Brain pericyte (primary cell): ENCODE data around the gene ACD.
"Not testable (repeated sequence)": the region's sequence is repeated elsewhere in the genome, so short reads cannot be mapped to it uniquely, and the experiment has no call there.

Experiments used
- DNase-seq: peaks from one replicate; pipeline ENCODE4 v3.0.0-alpha.2; 2012; ENCODE audit warnings: low read depth, low spot score

The ACD gene

DNA sequence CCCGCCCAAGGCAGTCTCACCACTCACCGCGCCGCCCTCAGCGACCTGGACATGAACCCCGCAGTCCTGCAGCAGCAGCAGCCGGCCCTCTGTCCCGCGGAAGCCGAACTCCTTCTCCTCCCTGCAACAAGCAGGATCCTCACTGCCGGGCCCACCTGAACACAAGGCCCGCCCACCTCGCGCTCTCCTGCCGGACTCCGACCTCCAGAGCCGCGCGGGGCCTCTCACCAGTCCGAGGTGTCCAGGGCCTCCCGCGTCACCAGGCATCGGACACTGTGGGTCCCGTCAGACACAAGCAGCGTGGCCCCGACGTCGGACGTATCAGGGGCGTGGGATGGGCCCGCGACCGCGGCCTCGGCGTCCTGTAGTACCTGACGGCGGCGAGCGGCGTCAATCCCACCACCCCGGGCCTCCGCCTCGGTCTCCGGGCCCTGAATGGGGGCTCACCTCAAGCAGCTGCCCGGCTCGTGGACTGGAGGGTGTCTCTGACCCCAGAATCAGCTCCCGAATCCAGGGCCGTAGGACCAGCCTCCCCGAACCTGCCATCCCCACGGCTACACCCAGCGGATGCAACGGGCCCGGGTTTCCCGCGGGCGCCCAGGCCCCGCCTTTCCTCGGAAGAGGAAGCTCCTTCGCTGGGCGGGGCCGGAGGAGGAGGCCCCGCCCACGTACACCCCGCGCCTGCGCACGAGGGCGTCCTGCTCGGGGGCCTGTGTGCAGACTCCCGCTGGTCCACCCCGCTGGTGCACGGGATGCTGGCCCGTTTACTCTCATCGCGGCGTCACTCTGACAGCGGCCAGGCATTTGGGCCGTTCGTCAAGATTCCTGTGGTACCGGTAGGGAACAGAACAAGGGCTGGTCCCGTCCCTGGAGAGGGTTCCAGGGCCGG lies at the start of gene ACD:
Gene ACD, minus strand, starts transcription at position 586 of the 889 bp plus-strand sequence. Its CDS starts 40 bp downstream, at position 546.
- peak; percentile 73 for DNase-seq

DNA sequence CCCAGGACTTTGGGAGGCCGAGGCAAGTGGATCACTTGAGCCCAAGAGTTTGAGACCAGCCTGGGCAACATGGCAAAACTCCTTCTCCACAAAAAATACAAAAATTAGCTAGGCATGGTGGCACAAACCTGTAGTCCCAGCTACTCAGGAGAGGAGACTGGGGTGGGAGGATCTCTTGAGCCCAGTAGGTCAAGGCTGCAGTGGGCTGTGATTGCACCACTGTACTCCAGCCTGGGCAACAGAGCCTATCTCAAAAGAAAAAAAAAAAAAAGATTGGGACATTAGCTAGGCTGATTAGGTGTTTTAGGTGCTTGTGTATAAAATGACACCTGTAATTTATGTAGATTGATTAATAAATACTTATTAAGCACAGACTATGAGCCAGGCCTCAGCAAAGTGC lies 49.0 kb upstream of the ACD start:
- no peak for DNase-seq

DNA sequence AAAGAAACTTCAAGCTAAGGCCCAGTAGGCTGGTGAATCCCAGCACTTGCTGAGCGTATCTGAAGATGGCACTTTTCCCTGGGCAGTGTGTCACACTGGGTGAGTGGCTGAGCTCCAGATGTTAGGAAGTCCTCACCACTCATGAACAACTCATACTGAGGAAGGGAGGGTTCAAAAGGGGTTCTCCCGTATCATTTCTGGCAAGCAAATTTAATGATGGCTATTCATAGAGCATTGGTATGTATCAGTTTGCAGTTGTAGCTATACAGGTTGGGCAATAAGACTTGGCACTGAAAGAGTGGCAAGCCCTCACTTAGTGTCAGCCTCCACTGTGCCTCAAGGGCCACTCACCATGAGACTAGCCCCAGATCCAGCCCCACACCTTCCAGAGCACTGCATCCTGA lies 48.3 kb upstream of the ACD start:
- no peak for DNase-seq

DNA sequence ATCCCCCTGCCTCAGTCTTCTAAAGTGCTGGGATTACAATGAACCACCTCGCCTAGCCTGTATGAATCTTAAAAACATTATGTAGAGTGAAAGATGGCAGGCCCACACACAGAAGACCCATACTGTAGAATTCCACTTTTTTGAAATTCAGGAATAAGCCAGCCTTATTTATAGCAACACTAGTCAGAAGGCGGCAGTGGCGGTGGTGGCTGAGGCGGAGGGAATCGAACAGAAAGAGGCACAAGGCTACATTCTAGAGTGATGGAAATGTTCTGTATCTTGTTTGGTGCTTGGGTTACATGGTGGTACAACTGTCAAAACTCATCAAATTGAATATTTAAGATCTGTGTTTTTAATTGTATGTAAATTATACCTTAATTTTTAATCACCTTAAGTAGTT lies 47.7 kb upstream of the ACD start:
- no peak for DNase-seq

DNA sequence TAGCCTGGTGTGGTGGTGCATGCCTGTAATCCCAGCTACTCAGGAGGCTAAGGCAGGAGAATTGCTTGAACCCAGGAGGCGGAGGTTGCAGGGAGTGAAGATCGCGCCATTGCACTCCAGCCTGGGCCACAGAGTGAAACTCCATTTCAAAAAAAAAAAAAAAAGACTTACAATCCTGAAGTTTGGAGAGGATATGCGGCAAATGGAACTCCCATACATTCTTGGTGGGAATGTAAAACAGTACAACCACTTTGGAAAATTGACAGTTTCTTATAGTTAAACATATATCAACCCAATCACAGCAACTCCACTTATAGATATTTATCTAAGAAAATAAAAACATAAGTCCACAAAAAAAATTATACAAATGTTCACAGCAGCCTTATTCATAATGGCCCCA lies 47.1 kb upstream of the ACD start:
- DNase-seq, result no peak

DNA sequence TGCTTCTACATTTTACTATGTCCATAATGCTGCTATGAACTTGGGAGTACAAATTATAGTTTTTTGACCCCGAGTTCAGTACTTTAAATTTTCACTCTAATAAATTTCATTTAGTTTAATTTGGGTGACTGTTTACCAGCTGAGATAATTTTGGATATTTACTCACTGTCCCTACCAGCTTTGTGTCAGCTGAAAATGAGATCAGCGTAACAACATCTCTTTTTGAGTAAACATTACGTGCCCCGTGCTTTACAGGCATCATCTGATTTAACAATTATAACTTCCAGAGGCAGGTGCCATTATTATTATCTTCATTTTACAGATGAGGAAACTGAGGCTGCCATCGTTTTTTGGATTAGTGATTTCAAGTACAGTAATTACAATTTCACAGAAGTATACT lies 44.0 kb upstream of the ACD start:
- DNase-seq, result no peak

DNA sequence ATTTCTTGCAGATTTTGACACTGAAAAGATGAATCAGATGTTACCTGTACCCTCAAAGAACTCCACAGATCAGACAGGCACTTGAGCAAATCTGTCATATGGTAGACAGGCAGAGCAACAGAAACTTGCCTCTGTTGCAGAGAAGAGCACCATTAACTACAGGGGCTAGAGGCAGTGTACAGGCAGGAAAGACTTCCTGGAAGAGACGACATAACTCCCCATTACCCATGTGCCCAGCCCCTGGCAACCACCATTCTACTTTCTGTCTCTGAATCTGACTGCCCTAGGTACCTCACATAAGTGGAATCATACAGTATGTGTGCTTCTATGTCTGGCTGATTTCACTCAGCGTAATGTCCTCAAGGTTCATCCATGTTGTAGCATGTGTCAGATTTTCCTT lies 43.6 kb upstream of the ACD start:
- DNase-seq, result no peak

DNA sequence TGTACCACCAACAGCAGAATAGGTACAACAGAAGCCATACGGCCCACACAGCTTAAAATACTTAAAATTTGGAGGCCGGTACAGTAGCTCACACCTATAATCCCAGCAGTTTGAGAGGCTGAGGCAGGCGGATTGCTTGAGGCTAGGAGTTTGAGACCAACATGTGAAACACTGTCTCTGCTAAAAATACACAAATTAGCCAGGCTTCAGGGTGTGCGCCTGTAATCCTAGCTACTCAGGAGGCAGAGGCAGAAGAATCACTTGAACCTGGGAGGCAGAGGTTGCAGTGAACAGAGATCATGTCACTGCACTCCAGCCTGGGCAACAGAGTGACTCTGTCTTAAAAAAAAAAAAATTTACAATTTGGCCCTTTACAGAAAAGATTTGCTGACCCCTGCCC lies 42.1 kb upstream of the ACD start:
- DNase-seq, result no peak

DNA sequence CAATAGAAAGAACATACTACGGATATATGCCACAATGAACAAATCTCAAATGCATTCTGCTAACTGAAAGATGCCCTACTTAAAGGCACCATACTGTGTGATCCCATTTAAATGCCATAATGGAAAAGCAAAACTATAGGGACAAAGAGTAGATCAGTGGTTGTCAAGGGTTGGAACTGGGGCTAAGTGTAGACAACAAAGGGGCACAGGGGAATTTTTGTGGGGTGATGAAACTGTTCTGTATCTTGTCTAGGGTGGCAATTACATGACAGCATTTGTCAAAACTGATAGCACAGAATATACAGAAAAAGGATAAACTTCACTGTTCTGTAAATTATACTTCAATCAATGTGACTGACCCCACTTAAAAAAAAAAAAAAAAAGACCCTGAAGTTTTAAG lies 41.4 kb upstream of the ACD start:
- DNase-seq, result no peak

DNA sequence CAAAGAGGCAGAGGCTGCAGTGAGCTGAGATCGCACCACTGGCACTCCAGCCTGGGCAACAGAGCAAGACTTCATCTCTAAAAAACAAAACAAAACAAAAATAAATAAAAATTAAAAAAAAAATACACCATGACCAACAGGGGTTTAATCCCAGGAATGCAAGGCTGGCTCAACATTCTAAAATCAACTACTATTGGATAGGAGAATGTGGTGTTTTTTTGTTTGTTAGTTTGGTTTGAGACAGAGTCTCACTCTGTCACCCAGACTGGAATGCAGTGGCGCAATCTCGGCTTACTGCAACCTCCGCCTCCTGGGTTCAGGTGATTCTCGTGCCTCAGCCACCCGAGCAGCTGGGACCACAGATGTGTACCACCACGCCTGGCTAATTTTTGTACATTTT lies 39.2 kb upstream of the ACD start:
- no peak for DNase-seq

DNA sequence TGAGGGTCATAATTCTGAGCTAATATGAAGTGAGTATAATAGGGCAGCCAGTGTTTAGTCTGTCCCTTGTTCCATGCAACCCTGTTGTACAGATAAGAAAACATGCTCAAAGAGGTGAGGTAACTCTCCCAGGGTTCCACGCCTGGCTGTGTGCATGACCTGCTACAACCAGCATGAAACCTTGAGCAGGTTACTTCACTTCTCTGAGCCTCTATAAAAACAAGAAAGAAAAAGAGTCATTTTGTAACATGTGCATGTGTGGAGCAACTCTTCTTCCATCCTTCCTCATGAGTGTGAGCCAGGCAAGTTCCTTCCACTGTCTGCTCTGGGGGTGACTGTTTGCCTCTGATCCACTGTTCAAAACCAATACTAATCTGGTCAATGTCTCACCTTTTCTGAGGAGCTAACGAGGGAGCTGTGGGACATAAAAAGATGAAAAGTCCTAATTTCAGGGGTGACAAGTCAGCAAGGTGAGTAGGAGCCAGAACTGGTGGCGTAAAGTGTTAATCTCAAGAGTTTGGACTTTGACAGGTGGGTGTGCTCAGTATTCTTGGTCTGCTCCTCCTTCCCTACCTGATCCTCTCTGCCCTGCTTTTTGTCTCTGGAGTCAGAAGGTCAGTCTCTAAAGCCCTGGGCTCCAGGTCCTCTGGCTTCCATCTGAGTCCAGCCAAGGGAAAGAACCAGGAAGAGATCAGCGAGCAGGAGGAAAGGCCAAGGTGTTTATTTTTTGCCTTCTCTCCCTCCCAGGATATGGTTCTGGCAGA lies 37.5 kb upstream of the ACD start:
- DNase-seq, result no peak

DNA sequence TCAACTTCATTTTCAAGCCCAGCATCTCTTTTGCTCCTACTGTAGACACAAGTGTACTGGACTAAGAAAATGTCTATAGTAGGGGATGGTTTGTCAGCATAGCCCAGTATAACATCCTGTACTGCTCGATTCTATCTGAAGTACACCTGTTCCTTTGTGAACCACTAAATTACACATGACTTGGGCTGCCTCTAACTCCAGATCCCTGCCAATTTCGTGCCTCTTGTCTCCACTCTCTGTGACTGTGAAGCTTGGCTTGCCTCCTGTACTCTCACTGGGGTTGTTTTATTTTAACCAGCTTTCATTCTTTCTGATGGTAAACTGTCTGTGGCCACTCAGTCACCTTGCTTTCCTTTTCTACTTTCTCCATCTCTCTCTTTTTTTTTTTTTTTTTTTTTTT lies 34.6 kb upstream of the ACD start:
- DNase-seq, result no peak

DNA sequence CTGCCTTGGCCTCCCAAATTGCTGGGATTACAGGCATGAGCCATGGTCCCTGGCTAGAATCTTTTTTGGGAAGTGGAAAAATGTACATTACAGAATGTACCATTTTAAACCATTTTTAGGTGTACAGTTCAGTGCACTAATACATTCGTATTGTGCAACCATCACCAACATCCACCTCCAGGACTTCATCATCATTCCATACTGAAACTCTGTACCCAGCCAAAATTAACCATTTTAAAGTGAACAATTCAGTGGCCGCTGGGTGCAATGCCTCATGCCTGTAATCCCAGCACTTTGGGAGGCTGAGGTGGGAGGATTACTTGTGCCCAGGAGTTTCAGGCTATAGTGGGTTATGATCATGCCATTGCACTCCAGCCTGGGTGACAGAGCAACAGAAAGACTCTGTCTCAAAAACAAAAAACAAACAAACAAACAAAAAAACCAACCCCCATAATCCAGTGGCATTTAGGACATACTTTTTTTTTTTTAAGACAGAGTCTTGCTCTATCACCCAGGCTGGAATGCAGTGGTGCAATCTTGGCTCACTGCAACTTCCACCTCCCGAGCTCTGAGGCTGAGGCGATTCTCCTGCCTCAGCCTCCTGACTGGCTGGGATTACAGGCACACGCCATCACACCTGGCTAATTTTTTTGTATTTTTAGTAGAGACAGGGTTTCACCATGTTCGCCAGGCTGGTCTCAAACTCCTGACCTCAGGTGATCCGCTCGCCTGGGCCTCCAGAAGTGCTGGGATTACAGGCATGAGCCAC lies 33.6 kb upstream of the ACD start:
- not testable (repeated sequence) for DNase-seq

DNA sequence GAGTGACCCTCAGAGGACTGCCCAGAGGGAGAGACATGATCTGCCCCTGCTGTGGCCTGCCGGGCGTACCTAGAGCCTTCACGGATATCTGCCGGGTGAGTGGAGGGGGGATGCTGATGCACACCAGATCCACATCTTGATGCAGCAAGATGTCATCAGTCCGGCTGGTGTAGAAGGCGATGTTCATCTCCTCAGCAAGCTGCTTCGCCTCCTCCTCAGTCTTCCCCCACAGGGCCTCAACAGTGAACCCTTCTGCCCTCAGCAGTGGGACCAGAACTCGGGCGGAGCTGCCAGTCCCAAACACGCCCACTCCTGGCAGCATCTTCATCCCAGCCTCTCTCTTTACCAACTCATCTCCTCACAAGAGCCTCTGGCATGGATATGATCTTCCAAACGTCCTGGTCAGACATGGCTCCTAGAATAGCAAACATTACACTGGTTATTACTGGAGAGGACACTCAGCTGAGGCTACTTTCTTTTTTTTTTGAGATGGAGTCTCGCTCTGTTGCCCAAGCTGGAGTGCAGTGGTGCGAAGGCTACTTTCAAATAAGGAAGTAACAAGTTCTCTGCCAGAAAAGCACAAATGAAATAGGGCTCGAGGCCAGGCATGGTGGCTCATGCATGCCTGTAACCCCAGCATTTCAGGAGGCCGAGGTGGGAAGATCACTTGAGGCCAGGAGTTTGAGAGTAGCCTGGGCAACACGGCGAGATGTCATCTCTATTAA lies 25.5 kb upstream of the ACD start:
- DNase-seq, result no peak

DNA sequence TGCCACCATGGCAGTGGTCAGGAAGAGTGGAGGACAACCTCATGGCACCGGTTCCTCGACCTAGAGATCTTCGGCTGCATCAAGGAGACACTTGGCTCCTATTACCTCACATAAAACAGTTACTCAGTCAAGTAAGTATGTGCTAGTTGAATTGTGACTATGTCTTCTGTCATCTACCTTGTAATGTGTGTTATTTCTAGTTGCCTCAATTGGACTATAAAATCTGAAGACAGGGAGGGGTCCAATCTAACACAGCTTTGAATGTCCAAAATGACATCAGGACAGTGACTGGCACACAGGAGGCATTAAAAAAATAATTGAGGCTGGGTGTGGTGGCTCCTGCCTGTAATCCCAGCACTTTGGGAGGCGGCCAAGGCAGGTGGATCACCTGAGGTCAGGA lies 23.7 kb upstream of the ACD start:
- DNase-seq, result no peak

DNA sequence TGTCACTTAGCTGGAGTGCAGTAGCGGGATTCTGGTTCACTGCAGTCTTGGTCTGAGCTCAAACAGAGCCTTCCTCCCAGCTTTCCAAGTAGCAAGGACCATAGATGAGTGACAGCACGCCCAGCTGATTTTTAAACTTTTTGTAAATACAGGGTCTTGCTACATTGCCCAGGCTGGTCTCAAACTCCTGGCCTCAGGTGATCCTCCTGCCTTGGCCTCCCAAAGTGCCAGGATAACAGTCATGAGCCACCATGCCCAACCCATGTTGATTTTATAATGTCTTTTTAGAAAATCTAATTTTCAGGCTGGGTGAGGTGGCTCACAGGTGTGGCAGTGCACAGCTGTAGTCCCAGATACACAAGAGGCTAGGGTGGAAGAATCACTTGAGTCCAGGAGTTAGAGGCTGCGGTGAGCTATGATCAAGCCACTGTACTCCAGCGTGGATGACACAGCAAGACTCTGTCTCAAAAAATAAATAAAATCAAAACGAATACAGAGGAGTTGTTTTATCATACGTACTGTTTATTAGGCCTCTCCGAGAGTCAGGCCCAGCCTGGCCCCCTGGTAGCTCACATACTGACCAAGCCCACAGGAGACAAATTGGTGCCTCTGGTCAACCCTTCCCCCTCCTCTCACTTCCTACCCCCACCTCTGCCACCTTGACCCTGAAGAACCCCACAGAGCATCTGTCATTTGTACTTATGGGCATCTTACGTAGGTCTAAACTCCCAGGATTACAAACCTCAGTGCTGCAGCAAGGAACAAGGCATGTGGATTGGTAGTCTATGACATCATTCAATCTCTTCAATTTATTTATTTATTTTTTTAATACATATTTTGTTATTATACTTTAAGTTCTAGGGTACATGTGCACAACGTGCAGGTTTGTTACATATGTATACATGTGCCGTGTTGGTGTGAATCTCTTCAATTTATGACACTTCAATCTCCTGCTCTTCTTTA lies 20.2 kb upstream of the ACD start:
- DNase-seq, result no peak

DNA sequence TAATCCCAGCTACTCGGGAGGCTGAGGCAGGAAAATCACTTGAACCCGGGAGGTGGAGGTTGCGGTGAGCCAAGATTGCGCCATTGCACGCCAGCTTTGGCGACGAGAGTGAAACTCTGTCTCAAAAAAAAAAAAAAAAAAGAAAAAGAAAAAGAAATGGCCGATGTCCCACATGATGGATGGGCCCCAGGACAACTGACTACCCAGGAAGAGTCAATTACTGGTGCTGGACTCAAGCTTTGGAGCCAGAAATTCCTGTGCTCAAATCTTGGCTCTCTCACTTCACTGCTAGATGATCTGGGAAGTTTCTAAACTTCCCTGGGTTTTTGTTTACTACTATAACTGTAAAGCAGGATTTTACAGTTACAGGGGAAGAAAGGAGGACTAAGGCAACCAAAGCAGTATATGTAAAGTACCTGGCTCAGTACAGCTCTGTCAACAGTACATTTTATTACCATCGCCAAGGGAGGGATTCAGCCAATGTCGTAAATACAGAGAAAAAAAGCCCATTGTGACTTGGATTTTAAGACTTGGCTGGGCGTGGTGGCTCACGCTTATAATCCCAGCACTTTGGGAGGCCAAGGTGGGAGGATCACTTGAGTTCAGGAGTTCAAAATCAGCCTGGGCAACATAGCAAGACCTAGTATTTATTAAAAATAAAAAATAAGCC lies 18.4 kb upstream of the ACD start:
- no peak for DNase-seq

DNA sequence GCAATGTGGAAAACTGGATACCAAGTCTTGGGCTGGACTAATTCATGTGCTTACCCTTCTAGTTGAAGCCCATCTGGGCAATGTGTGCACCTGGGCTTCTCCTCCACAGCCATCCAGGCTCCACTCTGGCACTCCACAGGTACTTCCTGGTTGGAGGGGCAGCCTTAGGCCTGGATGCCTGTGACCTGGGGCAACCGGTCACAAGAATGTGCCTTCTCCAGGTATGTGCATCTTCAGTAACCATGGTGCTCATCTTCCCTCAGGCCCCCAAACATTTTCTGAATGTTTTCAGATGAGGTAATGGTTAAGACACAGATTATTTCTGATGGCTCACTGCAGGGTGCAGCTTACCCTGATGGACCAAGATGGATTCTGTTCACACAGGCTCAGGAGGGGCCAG lies 17.7 kb upstream of the ACD start:
- no peak for DNase-seq

DNA sequence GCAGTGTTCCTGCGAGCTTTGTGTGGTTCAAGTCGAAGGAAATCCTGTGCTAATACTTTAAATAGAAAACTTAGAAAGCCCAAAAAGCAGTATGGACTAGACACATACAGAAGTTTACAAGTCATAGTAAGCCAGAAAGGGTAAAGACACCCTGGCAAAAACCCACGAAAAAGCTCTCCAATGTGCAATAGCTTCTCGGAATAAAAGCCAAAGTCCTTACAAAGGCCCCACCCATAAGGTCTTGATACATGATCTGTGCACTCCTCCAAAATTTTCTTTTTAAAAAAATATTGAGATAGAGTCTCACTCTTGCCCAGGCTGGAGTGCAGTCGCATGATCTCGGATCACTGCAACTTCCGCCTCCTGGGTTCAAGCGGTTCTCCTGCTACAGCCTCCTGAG lies 16.9 kb upstream of the ACD start:
- DNase-seq, result no peak

DNA sequence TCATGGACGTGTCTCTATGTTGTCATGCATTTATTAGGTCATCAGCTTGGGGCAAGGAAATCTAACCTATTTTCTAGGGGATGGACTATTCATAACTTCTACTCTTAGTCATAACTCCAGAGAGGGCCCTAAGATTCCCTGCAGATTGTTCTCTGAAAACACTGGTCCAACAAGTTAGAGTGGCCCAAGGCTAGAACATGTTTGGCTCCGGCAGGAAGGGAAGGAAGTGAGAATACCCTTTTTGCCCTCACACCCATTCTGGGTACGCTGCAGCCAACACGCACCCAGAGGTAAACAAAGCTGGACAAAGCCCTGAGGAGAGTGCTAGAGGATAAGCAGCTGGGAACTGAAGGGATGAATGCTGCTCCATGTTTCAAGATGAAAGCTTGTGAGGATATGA lies 16.5 kb upstream of the ACD start:
- DNase-seq, result no peak
